HG03439 (cell line): ENCODE results near the gene KXD1.
A peak's percentile ranks its signal among the peaks of the same experiment; 100 is the strongest.
"Not testable (repeated sequence)": the region's sequence is repeated elsewhere in the genome, so short reads cannot be mapped to it uniquely, and the experiment has no call there.

Experiments
- ATAC-seq: cut with Tn5 transposase; IDR thresholded peaks from one replicate; pipeline ENCODE4 v1.9.1; 2021; ENCODE audit warnings: mild to moderate bottlenecking, moderate library complexity; ENCODE audit not compliant: unreplicated experiment

The KXD1 gene

DNA sequence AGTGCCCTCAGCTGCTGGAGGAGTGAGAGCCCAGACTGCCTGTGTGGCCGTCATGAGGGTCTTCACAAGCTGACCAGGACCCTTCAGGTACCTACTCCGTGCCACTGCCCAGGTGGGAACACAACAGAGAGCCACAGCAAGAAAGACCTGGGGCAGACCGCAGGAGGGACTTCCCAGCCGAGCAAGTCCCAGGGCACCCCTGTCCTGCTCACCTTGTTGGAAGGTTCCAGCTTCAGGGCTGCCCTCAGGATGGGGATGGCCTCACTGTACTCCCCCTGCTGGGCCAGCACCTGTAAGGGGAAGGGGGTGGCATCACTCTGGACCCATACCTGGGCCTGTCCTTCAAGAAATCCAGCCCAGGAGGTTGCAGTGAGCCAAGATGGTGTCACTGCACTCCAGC, 24.6 kb upstream of the KXD1 start:
- ATAC-seq, result no peak

DNA sequence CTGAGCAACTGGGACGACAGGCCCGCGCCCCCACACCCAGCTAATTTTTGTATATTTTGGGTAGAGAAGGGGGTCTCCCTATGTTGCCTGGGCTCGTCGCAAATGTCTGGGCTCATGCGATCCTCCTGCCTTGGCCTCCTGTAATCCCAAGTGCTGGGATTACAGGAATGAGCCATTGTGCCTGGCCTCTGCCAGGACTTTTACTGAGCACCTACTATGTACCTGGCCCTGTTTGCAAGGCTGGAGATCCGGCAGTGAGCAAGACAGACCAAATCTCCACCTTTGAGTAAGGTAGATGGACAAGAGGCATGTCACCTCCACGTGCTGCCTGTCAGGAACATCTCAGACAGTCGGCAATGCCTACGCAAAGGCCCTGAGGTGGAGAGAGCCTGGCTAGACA, 21.2 kb upstream of the KXD1 start:
- no peak for ATAC-seq

GRCh38 chr19:18537431-18537830, 20.2 kb upstream of the KXD1 start:
- ATAC-seq, result no peak

GRCh38 chr19:18538115-18538514, 19.6 kb upstream of the KXD1 start:
- ATAC-seq, result no peak

DNA sequence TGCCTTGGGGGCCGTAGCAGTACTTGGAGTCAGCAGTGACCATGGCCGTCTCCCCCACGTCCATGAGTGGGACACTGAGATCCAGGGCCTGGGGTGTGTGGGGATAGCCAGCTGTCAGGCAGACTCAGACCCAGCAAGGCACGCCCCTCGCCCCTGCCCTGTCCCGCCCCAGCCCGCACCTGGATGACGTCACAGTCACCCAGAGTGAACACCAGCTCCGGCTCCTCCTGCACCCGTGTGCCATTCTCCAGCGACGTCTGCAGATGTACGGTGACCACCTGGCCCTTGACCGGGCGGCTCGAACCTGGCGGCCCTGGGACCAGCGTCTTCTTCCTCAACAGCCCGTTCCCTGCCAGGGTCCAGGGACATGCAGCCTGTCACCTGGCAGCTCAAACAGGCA, 18.3 kb upstream of the KXD1 start:
- no peak for ATAC-seq

DNA sequence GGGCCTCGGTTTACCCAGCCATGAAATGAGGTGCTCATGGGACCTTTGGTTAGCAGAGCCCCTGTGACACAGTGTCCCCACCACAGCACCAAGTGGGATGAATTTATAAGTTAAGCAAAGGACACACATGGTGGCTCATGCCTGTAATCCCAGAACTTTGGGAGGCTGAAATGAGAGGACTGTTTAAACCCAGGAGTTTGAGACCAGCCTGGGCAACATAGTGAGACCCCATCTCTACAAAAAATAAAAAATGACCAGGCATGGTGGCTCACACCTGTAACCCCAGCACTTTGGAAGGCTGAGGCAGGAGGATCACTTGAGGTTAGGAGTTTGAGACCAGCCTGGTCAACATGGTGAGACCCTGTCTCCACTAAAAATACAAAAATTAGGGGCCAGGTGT, 17.5 kb upstream of the KXD1 start:
- ATAC-seq, result not testable (repeated sequence)

DNA sequence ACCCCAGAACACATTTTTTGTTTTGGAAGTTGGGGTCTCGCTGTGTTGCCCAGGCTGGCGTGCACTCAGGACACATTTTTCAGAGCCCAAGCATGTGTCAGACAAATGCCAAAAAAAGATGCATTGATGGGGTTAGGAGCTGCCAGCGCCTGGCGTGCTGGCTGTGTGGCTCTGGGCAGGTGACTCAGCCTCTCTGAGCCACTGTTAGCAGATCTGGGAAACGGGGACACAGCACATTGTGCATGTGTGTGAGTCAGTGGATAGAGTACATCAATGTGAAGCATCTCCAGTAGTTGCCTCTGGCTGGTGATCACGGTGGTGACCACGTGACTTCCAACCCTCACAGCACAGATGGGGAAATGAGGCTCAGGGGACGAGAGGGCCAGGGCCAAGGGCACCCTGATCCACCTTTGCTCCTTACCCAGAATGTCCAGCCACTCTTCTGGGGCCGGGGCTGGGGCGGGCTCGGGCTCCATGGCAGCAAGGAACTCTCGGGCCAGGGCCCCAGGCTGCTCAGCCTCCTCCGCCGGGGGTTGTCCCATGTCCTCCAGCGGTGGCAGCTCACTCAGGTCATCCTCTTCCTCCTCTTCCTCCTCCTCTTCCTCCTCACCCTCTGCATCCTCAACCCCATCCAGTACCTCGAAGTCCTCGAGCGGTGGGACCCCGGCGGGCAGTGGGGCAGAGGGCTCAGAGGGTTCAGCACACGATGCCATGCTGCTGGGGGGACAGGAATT, 16.2 kb upstream of the KXD1 start:
- ATAC-seq, result no peak

GRCh38 chr19:18541992-18542940, 15.4 kb upstream of the KXD1 start:
- no peak for ATAC-seq

GRCh38 chr19:18542941-18543813, 14.5 kb upstream of the KXD1 start, which contains the start of gene FKBP8:
FKBP8 (minus strand) TSS chr19:18543573; CDS start chr19:18541970, 1,603 bp downstream.
- ATAC-seq, result peak; percentile 88

DNA sequence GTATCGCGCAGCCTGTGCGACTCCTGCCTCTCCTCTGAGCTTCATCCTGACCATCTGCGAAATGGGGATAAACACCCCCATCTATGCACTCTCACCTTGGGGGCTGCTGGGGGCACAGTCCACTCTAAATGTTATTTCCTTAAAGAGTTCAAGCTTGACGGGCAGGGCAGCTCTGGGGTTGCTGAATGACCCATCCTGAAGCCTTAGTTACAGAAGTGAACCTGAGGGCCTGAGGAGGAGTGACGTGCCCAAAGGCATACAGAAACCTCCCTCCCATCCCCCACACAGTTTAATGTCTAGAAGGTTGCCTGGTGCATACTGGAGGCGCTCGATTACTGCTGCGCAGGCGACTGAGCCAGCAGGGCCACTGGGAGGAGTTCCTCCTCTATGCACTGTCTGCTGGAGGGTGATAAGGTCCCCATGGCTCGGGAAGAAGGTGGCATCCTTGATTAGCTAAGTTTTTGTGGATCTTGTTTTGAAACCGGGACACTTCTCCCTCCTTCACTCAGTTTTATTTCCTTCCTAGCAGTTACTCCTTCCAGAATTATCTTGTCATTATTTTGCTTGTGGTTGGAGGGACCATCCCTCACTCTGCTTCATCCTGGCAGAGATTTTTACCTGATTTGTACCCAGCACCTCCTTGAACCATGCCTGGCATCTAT, 13.7 kb upstream of the KXD1 start:
- peak; percentile 68 for ATAC-seq

GRCh38 chr19:18551631-18552030, 6.0 kb upstream of the KXD1 start:
- no peak for ATAC-seq

DNA sequence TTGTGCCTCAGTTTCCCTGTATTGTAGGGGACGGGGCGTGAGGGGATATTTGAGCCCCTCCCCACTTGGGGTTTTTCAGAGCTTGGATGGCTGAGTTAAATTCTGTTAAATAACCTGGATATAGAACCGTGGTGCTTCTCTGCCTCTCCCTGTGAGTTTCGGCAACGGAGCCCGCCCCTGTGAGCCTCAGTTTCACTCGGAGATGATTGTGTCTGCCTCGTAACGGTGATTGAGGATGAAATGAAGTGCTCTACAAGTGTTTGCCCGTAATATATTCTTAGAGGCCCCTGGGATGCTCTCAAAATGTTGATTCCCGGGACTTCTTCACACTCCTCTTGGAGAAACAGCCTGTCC, 509 bp downstream of the KXD1 start:
- no peak for ATAC-seq

- no peak for ATAC-seq
These were observed 934 bp downstream of the KXD1 start for GRCh38 chr19:18558604-18559003.

- no peak for ATAC-seq
These were observed 2.0 kb downstream of the KXD1 start for GRCh38 chr19:18559685-18560084.

DNA sequence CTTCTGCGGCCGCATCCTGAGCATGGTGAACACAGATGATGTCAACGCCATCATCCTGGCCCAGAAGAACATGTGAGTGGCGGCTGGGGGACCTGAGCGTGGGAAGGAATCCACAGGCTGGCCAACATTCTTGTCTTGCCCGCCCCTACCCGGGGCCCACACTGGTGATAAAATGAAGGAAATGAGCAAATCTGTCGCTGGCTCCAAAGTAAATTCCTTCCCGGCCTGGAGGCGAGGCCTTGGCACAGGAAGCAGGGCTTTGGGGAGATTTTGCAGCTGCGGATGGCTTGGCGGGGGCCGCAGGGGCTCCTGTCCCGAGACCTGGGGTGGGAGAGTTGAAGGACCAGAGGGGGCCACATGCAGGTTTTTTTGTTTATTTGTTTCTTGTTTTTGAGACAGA, 4.4 kb downstream of the KXD1 start:
- ATAC-seq, result no peak

DNA sequence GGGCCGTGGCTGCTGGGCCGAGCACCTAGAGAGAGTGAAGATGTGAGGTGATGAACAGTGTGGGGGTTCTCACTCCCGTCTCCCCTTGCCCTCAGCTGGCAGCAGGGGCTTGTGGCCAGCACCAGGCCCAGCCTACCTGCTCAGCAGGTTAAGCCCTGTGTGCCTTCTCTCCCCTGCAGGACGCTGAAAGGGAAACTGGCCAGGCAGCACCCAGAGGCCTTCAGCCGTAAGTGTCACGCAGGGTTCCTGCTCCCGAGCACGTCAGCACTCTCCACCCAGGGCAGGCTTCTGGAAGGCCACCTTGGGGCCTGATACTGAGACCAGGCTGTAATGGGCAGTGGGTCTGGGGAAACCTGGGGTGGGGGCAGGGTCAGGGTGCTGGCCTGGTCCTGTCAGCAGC, 9.3 kb downstream of the KXD1 start:
- ATAC-seq, result no peak

GRCh38 chr19:18568367-18568766, 10.7 kb downstream of the KXD1 start:
- no peak for ATAC-seq

- ATAC-seq, result peak; percentile 86
These were observed 14.1 kb downstream of the KXD1 start, which contains the start of gene UBA52 for GRCh38 chr19:18571564-18572344. UBA52 (plus strand) TSS chr19:18571857; CDS start chr19:18573301, 1,444 bp downstream.

DNA sequence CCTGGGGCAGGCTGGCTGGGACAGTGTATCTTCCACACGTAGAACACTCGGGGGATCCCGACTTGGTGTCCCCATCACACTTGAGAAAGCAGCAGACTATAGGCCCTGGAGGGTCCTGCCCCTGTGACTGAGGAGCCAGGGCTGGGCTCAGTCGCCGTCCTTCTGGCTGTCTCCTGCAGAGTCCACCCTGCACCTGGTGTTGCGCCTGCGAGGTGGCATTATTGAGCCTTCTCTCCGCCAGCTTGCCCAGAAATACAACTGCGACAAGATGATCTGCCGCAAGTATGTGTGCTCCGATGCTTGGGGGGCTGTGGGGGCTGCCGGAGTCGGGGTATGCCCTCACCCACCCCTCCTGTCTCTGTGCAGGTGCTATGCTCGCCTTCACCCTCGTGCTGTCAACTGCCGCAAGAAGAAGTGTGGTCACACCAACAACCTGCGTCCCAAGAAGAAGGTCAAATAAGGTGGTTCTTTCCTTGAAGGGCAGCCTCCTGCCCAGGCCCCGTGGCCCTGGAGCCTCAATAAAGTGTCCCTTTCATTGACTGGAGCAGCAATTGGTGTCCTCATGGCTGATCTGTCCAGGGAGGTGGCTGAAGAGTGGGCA, 17.1 kb downstream of the KXD1 start:
- ATAC-seq, result no peak
